ENCODE results near the gene CHMP4B.

DNA sequence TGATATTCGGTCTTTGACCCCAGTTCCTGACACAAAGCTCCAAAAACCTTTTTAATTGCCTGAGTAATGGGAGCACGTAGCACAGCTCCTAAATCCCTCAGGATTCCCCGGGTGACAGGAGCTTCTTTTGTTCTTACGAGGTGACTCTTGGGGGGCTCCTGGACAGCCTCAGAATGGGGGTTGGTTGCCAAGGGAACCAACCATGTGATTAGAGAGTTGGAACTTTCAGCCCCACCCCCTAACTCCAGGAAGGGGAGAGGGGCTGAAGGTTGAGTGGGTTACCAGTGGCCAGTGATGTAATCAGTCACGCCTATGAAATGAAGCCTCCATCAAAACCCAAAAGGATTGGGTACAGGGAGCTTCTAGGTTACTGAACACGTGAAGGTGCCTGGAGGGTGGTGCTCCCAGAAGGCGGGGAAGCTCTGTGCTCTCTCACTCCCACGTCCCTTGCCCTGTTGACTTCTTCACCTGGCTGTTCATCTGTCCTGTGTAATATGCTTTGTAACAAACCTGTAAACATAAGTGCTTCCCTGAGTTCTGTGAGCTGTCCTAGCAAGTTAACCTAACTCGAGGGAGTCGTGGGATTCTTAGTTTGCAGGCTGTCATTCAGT is 89.5 kb downstream of the CHMP4B start:
- TF ChIP-seq, protein P1, sequence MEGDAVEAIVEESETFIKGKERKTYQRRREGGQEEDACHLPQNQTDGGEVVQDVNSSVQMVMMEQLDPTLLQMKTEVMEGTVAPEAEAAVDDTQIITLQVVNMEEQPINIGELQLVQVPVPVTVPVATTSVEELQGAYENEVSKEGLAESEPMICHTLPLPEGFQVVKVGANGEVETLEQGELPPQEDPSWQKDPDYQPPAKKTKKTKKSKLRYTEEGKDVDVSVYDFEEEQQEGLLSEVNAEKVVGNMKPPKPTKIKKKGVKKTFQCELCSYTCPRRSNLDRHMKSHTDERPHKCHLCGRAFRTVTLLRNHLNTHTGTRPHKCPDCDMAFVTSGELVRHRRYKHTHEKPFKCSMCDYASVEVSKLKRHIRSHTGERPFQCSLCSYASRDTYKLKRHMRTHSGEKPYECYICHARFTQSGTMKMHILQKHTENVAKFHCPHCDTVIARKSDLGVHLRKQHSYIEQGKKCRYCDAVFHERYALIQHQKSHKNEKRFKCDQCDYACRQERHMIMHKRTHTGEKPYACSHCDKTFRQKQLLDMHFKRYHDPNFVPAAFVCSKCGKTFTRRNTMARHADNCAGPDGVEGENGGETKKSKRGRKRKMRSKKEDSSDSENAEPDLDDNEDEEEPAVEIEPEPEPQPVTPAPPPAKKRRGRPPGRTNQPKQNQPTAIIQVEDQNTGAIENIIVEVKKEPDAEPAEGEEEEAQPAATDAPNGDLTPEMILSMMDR (IDR thresholded peaks at IDR 0.05), result no peak
- TF ChIP-seq POLR2A (IDR thresholded peaks at IDR 0.05) (no peak), POLR2AphosphoS5 (IDR thresholded peaks at IDR 0.05) (no peak)
